SK-N-MC (cell line): ENCODE data around the gene APCS.

ENCODE experiments used
- EZH2 ChIP-seq: fragments of 200-600 bp; sonication (generic); IDR thresholded peaks from one replicate; pipeline ENCODE4 v1.6.1; 2017; ENCODE audit warnings: antibody characterized with exemption
- POLR2AphosphoS5 ChIP-seq: IDR thresholded peaks from 2 replicates; pipeline ENCODE4 v1.6.1; 2012; ENCODE audit warnings: mild to moderate bottlenecking, low read depth, low read length, borderline replicate concordance

DNA sequence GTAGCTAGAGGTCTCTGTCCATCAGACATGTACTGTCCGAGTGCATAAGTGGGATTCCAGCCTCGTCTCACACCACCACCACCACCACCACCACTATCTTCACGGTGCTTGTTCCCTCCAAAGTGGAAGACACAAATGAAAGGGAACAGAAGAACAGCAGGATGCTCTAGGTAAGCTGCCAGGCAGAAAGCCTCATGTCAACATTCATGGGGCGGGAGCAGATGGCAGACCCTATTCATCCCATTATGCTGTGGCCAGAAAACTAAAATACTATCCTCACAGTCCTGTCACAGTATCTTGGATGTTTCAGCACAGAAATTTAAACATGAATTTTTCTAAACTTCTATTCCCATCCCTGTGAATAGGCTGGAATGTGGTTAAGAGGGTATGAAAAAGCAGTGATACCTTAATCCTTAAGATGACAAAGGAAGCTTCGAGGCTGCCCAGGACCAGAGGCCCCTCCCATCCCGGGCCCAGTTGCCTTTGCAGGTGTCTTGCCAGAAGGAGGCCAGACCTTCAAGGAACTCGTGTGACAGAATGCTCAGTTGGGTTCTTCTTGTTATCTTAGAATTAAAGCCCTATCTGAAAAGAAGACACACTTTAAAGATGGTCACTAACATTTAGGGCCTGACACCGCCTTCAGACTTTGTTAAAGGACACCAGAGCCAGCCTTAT is 24.7 kb downstream of the APCS start:
- no peak for TF ChIP-seq EZH2
- no peak for TF ChIP-seq POLR2AphosphoS5
